GM23338 (cell line): Measurements from ENCODE around the gene POLR2A. TPM values are rescaled to one million over a fixed set of nuclear protein-coding genes. Genes with fewer than 3 reads are reported as not detected.

Experiments used
- ATAC-seq: fragments of 200-7000 bp; cut with Tn5 transposase; 3 replicates; pipeline ENCODE4 v1.9.1; 2020
- DNase-seq: peaks from one replicate; pipeline ENCODE4 v3.0.0-alpha.2; 2015; ENCODE audit warnings: low spot score
- H2AFZ ChIP-seq: fragments of 200-600 bp; sonication (generic); 2 replicates; pipeline ENCODE4 v1.8.0; 2016; ENCODE audit warnings: antibody characterized with exemption, mild to moderate bottlenecking, moderate library complexity
- H3F3A ChIP-seq: fragments of 200-600 bp; sonication (generic); replicated peaks from 2 replicates; pipeline ENCODE4 v1.8.0; 2017; ENCODE audit warnings: antibody characterized with exemption, mixed run types, low read depth
- H3K27ac ChIP-seq: fragments of 200-600 bp; sonication (generic); 2 replicates; pipeline ENCODE4 v1.6.1; 2016; ENCODE audit warnings: low read depth
- H3K27me3 ChIP-seq: fragments of 200-600 bp; sonication (generic); 2 replicates; pipeline ENCODE4 v1.8.0; 2016; ENCODE audit warnings: mild to moderate bottlenecking, mixed run types, moderate library complexity; ENCODE audit not compliant: insufficient read depth
- H3K36me3 ChIP-seq: fragments of 200-600 bp; sonication (generic); 2 replicates; pipeline ENCODE4 v1.8.0; 2016; ENCODE audit warnings: mild to moderate bottlenecking; ENCODE audit not compliant: insufficient read depth
- H3K4me1 ChIP-seq: fragments of 200-600 bp; sonication (generic); 2 replicates; pipeline ENCODE4 v1.8.0; 2016; ENCODE audit warnings: mild to moderate bottlenecking, moderate library complexity; ENCODE audit not compliant: insufficient read depth
- H3K4me2 ChIP-seq: fragments of 200-600 bp; sonication (generic); 2 replicates; pipeline ENCODE4 v1.7.1; 2017; ENCODE audit warnings: mixed run types
- H3K4me3 ChIP-seq: fragments of 200-600 bp; sonication (generic); 2 replicates; pipeline ENCODE4 v1.6.1; 2016; ENCODE audit warnings: mixed run types
- H3K79me2 ChIP-seq: fragments of 200-600 bp; sonication (generic); replicated peaks from 2 replicates; pipeline ENCODE4 v1.8.0; 2017; ENCODE audit warnings: mild to moderate bottlenecking; ENCODE audit not compliant: insufficient read depth
- H3K9me2 ChIP-seq: fragments of 200-600 bp; sonication (generic); 2 replicates; pipeline ENCODE4 v1.8.0; 2017; ENCODE audit not compliant: insufficient read depth
- H4K20me1 ChIP-seq: fragments of 200-600 bp; sonication (generic); replicated peaks from 2 replicates; pipeline ENCODE4 v1.8.0; 2017; ENCODE audit warnings: mild to moderate bottlenecking; ENCODE audit not compliant: insufficient read depth
- H3K27ac Mint-ChIP-seq: 2 replicates; pipeline ENCODE4 v1.8.0; 2020; ENCODE audit warnings: inconsistent platforms, mild to moderate bottlenecking, moderate library complexity, mixed read lengths
- H3K27me3 Mint-ChIP-seq: 3 replicates; pipeline ENCODE4 v1.8.0; 2022; ENCODE audit warnings: low read depth, mild to moderate bottlenecking, moderate library complexity, mixed read lengths, inconsistent platforms; ENCODE audit not compliant: insufficient read depth, poor library complexity
- H3K36me3 Mint-ChIP-seq: 3 replicates; pipeline ENCODE4 v1.8.0; 2021; ENCODE audit warnings: low read depth, mild to moderate bottlenecking, inconsistent platforms, moderate library complexity, mixed read lengths
- H3K4me1 Mint-ChIP-seq: 3 replicates; pipeline ENCODE4 v1.8.0; 2020; ENCODE audit warnings: mild to moderate bottlenecking, inconsistent platforms, mixed read lengths
- H3K4me3 Mint-ChIP-seq: 3 replicates; pipeline ENCODE4 v1.8.0; 2021; ENCODE audit warnings: moderate library complexity, mild to moderate bottlenecking, inconsistent platforms, mixed read lengths
- H3K9me3 Mint-ChIP-seq: 3 replicates; pipeline ENCODE4 v1.8.0; 2020; ENCODE audit warnings: moderate library complexity, mild to moderate bottlenecking, inconsistent platforms, mixed read lengths
- ETS1 ChIP-seq: IDR thresholded peaks from 2 replicates; pipeline ENCODE4 v1.6.1; 2016; ENCODE audit warnings: antibody characterized with exemption
- EZH2 ChIP-seq: fragments of 200-600 bp; sonication (generic); IDR thresholded peaks from one replicate; pipeline ENCODE4 v1.8.0; 2017; ENCODE audit warnings: antibody characterized with exemption, mild to moderate bottlenecking, low read depth; ENCODE audit not compliant: unreplicated experiment
- EZH2phosphoT487 ChIP-seq: fragments of 200-600 bp; sonication (generic); IDR thresholded peaks from one replicate; pipeline ENCODE4 v1.8.1; 2018; ENCODE audit warnings: antibody characterized with exemption; ENCODE audit not compliant: unreplicated experiment
- JUNB ChIP-seq: IDR thresholded peaks from one replicate; pipeline ENCODE4 v1.6.1; 2016; ENCODE audit warnings: antibody characterized with exemption; ENCODE audit not compliant: unreplicated experiment
- POLR2AphosphoS5 ChIP-seq: IDR thresholded peaks from 2 replicates; pipeline ENCODE4 v1.6.1; 2016; ENCODE audit warnings: antibody characterized with exemption, low read depth
- ZNF331 ChIP-seq: fragments of 250-450 bp; sonication (Bioruptor Pico); IDR thresholded peaks from 2 replicates; pipeline ENCODE4 v1.5.0; 2020; ENCODE audit warnings: low read depth, mild to moderate bottlenecking, moderate library complexity
- ZNF462 ChIP-seq: fragments of 250-450 bp; sonication (Bioruptor Pico); IDR thresholded peaks from 2 replicates; pipeline ENCODE4 v1.5.0; 2020; ENCODE audit warnings: mild to moderate bottlenecking, moderate library complexity
- polyA plus RNA-seq: library from polyadenylated mRNA; unstranded; fragments of >200 nt; fragmentation: Nextera tagmentation; extraction: Ambion mirVana; gene quantifications from 2 replicates; pipeline ENCODE4 v1.2.1, GENCODE V29; 2016
- total RNA-seq: library from RNA; depleted of rRNA; stranded (reverse); fragments of >200 nt; shearing (Covaris generic); gene quantifications from 2 replicates; pipeline ENCODE4 v1.2.3, GENCODE V29; 2014

POLR2A gene
- total and polyA plus RNA-seq, 2 experiments from 2014 or later: 56.8 to 151 TPM

DNA sequence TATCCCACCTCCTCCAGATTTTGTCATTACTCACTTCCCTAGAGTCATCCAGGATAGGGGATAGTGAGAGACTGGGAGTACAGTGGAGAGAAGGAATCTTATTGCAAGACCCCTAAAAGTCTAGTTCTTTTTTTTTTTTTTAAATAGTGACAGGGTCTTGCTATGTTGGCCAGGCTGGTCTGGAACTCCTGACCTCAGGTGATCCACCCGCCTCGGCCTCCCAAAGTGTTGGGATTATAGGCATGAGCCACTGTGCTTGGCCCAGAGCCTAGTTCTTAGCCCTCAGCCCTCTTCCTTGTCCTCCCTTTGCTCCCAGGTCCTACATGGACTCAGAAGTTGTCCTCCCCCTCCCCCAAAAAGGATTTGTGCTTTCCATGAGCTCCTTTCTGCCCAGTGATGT, 42.0 kb upstream of the POLR2A start (continued):
- TF ChIP-seq EZH2 (no peak), EZH2phosphoT487 (no peak)

DNA sequence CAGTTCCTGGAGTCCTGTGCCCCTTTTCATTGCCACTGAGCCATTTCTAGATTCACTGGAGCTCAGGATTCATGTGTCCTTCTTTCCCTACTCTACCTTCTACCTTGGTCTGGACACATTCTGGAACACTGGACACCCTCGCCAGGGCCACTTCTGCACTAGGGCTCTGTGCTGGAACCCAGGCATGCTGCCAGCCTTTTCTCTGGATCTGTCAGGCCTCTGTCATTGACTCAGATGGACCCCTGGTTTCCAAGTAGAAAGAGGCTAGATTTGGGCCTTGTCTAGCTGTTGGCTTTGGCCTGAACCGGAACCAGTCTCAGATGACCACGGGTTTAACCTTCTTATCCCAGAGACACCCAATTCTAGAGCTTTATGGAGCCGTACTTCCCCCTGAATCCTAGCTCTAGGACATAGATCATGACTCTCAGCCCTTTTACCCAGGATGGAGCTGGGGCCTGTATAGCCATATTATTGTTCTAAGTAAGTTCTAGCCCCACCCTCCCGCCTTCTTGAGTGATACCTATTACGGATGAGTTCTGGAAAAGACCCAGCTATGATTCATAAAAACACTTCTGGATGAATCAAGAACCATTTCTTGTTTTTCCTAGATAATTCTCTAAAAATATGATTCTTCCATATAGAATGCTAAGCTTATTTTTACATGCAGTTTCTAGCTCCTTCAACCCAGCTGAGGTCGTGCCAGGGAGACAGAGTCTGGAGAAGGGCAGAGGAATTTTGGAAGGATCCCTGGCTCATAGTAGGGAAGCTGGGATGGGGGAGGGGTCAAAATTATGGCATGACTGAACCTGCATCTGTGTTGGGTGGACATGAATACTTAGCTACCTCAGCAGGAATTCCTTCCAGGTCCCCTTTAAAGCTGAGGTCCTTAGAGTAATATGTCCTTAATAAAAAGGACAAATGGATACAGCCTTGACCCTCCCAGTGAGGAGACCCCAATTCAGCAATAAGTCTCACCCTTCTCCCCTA, 40.4 kb upstream of the POLR2A start:
- Histone ChIP-seq H2AFZ (no peak overlapping the region), H3K4me3 (peak overlapping the region; percentile 90; the same call in 1 of the 2 replicates), H3K9me2 (no peaks in the 10 kb centered on the region), H3K79me2 (no peaks in the 10 kb centered on the region), H3K27me3 (peaks cover 49% of the 10 kb centered on the region), H4K20me1 (peaks cover 3% of the 10 kb centered on the region; the same call in 1 of the 2 replicates), H3K27ac (no peak overlapping the region), H3K36me3 (no peaks in the 10 kb centered on the region), H3F3A (peaks cover 39% of the 10 kb centered on the region), H3K4me2 (peak overlapping the region; percentile 99), H3K4me1 (peaks cover 44% of the 10 kb centered on the region)
- Mint-ChIP-seq H3K9me3 (no peaks in the 10 kb centered on the region; the same call in 2 of the 3 replicates), H3K36me3 (peaks cover 5% of the 10 kb centered on the region; the same call in 2 of the 3 replicates), H3K27me3 (peaks cover 48% of the 10 kb centered on the region), H3K27ac (no peak overlapping the region), H3K4me1 (peaks cover 38% of the 10 kb centered on the region), H3K4me3 (peak overlapping the region; percentile 91; the same call in 2 of the 3 replicates)
- ATAC-seq (no peak), DNase-seq (no peak)
- TF ChIP-seq POLR2AphosphoS5 (no peak), ETS1 (no peak), JUNB (no peak)

DNA sequence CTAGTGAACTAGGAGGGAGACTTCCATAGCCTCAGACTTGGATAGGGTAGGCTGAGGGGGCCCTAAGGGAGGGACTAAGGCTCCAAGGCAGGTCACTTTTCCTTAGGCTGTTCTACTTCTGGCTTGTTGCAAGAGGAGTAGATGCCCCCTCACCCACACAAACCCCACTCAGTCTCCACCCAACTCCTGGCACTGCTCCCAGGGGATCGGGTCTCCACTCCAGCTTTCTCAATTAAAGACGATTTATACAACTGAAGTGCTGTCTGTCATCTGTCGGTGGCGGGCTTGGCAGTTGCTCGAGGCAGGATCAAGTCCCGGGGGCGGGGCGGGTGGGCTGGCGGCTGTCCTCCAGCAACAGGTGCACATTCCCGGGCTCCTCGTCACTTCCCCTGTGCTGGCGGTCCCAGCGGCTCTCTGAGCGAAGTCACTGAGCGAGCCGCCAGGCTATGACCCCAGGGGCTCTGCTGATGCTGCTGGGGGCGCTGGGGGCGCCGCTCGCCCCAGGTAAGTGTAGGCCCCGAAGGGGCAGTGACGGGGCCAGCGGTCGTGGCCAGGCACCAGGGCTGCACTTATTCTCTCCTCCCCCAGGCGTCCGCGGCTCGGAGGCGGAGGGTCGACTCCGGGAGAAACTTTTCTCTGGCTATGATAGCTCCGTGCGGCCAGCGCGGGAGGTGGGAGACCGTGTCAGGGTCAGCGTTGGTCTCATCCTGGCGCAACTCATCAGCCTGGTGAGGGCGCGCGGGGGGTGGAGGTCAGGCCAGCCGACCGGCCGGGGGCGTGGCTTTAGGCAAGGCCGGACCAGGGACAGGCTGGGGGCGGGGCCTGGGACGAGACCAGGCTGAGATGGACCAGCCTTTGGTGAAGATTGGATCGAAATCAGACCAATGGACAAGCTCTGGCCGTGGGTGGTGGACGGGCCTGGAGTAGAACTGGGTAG, 39.2 kb upstream of the POLR2A start, which contains the start of gene CHRNB1:
CHRNB1 (plus strand) TSS at position 380 of the 937 bp plus-strand sequence; CDS start at position 447, 67 bp downstream.
- Histone ChIP-seq H3K27me3 (peaks cover 38% of the 10 kb centered on the region), H2AFZ (peak within 1 kb of the TSS; percentile 97), H3F3A (peaks cover 39% of the 10 kb centered on the region), H3K4me3 (peak within 1 kb of the TSS; percentile 90), H3K4me2 (peak within 1 kb of the TSS; percentile 99), H3K36me3 (no peaks in the 10 kb centered on the region), H3K79me2 (no peaks in the 10 kb centered on the region), H3K4me1 (peaks cover 41% of the 10 kb centered on the region), H4K20me1 (0 out of 2 replicates have a peak, but pooled peaks cover 3% of the 10 kb centered on the region), H3K9me2 (no peaks in the 10 kb centered on the region), H3K27ac (peak within 1 kb of the TSS; percentile 90)
- Mint-ChIP-seq H3K36me3 (peaks cover 9% of the 10 kb centered on the region; the same call in 2 of the 3 replicates), H3K4me3 (peak within 1 kb of the TSS; percentile 91), H3K4me1 (peaks cover 34% of the 10 kb centered on the region), H3K27ac (peak within 1 kb of the TSS; percentile 96), H3K9me3 (no peaks in the 10 kb centered on the region; the same call in 2 of the 3 replicates), H3K27me3 (peaks cover 39% of the 10 kb centered on the region)
- peak; percentile 96 for DNase-seq
- peak; percentile 69 for ATAC-seq
- TF ChIP-seq ETS1 (no peak), ZNF462 (no peak), ZNF331 (CRISPR knock-in tag) (no peak)
